Activated T-cell treated with anti-CD3 and anti-CD28 coated beads for 48 hours (primary cell): ENCODE measurements around the gene KMT2E.
"Not testable (repeated sequence)": the region's sequence is repeated elsewhere in the genome, so short reads cannot be mapped to it uniquely, and the experiment has no call there.

Experiments used
- DNase-seq: peaks from one replicate; pipeline ENCODE4 v3.0.0-alpha.2; 2020; ENCODE audit warnings: low read depth

KMT2E gene

DNA sequence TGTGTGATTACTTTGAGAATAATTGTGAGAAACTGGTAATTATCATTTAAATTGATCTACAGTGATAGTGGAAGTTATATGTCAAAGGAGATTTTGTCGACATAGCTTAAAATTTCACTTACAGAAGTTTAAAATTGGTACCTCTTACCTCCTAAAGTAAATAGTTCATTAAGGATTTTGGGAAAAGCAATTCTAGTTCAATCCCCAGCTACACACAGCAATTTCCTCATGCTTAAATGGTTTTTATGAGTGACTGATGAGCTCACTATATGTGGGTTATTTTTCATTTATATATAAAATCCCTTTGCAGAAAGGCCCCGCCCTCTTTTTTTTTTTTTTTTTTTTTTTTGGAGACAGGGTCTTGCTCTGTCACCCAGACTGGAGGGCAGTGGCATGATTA, 12.7 kb downstream of the KMT2E start:
- no peak for DNase-seq

DNA sequence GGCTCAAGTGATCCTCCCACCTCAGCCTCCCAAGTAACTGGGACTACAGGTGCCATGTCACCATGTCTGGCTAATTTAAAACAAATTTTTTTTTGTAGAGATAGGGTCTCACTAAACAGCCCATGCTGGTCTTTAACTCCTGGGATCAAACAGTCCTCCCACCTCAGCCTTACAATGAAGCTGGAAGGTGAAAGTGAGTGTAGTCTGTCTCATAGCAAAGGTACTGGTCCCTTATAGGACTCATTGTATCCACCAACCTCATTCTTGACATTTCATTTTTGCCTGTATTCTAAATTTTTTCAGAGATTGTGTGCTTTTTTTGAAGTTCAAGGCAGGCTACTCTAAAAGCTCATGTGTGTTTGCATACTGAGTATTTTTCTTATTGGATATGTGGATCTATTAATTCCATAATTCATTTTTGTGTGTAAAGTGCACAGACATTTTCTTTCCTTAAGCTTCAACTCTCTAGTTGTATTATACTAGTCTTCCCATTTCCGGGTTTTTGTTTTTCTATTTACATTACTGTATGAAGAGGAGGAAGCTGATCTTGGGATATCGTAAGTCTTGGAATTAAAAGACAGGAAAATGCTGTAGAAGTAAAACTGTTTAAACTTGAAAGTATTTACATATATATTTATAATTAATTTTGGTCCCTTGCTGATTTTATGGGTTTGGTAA, 13.3 kb downstream of the KMT2E start:
- no peak for DNase-seq

DNA sequence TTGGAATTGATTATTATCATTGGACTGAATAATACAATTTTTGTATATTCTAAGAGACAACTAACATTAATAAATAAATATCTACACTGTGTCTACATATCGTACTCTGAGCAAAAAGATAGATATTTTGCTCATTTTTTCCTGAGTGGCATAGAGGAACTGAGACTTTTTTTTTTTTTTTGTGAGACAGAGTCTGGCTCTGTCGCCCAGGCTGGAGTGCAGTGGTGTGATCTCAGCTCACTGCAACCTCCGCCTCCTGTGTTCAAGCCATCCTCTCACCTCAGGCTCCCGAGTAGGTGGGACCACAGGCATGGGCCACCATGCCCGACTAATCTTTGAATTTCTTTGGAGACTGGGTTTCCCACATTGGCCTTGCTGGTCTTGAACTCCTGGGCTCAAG, 14.0 kb downstream of the KMT2E start:
- no peak for DNase-seq

DNA sequence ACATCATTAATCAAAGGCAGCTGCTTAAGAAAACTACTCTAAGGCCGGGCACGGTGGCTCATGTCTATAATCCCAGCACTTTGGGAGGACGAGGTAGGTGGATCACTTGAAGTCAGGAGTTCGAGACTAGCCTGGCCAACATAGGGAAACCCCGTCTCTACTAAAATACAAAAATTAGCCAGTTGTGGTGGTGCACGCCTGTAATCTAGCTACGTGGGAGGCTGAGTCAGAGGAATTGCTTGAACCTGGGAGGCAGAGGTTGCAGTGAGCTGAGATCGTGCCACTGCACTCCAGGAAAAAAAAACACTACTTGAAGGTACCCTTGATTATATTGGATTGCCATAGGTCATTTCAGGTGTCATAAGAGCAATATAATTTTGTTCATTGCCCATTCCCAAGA, 14.9 kb downstream of the KMT2E start:
- DNase-seq, result not testable (repeated sequence)

DNA sequence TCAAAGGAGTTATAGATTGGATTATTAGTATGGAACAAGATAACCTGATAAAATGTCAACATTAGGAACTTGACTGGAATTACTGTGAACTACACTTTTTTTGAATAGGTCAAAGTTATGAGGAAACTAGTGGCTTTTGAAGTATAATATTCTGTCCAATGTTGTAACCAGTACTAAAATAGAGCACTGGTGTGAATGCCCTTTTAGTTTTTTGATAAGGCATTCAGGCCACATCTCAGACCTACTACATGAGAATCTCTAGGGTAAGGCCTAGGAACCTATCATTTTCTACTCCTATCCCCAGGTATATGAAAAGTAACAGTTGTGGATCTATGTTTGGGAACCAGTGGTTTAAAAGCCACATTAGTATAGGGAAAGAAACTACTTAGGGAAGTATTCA, 16.4 kb downstream of the KMT2E start:
- no peak for DNase-seq

DNA sequence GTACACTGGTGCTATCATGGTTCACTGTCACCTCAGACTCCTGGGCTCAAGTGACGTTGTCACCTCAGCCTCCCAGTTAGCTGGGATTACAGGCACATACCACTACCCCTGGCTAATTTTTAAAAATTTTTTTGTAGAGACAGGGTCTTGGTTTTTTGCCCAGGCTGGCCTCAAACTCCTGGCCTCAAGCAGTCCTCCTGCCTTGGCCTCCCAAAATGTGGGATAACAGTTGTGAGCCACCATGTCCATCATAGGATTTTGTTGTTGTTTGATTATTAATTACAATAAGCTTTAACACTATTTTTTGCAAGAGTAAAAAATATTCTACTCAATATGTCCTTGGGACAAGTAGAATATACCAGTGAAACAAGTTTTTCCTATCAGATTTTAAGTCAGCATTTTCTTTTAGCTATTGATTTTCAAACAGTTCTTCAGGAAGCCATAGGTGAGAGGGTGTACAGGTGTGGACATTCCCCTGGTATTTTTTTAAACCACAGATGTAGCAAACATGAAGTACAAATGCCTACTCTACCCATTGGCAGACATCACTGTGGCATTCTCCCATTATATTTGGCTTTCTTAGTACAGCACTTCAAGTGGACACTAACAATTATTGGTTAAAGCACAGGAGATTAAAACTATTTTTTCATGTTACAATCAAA, 18.7 kb downstream of the KMT2E start:
- no peak for DNase-seq

DNA sequence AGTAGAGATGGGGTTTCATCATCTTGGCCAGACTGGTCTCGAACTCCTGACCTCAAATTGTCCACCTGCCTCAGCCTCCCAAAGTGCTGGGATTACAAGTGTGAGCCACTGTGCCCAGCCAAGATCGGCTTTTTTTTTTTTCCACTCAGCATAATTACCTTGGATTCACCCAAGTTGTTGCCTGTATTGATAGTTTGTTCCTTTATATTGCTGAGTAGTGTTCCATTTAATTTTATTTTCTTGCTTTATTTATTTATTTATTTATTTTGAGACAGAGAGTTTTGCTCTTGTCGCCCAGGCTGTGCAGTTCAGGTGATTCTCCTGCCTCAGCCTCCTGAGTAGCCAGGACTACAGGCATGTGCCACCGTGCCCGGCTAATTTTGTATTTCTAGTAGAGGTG, 21.3 kb downstream of the KMT2E start:
- no peak for DNase-seq

DNA sequence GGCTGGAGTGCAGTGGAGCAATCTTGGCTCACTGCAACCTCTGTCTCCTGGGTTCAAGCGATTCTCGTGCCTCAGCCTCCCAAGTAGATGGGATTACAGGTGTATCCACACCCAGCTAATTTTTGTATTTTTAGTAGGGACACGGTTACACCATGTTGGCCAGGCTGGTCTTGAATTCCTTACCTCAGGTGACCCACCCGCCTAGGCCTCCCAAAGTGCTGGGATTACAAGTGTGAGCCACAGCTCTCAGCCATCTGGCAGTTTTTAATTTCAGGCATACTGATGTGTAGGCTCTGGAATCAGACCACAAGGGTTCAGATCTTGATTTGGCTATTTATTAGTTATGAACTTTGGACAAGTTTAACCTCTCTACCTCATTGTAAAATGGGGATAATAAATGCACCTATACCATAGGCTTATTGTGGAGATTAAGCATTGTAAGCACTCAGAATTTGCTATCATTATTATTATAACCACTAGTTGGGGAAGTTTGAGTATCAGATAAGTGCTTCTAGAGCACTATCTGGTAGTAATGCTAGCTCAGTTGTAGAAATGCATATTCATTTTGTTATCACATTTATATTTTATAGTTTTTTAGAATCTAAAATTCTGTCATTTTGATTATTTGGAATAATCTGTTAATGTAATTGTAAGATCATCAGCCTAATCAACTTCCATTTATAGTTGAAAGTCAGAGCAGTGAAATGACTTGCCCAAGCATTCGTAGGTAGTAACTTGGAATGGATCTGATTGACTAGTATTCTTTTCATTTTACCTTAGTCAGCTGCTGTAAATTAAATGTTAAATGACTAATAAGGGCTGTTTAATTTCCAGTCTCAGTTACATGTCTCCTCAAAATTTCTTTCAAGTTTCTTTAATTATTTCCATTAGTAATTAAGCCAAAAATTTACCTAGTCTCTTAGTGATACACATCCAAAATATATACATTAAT, 22.5 kb downstream of the KMT2E start:
- no peak for DNase-seq

DNA sequence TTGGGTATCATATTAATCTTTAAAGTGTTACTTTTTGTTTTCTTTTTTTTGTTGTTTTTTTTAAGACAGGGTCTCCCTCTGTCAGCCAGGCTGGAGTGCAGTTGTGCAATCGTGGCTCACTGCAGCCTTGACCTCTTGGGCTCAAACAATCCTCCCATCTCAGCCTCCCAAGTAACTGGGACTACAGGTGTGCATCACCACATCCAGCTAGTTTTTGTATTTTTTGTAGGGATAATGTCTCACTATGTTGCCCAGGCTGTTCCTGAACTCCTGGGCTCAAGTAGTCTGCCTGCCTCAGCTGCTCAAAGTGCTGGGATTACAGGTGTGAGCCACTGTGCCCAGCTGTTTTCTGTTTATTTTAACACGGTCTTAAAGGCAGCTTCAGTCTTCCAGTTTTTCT, 23.3 kb downstream of the KMT2E start:
- DNase-seq, result no peak

DNA sequence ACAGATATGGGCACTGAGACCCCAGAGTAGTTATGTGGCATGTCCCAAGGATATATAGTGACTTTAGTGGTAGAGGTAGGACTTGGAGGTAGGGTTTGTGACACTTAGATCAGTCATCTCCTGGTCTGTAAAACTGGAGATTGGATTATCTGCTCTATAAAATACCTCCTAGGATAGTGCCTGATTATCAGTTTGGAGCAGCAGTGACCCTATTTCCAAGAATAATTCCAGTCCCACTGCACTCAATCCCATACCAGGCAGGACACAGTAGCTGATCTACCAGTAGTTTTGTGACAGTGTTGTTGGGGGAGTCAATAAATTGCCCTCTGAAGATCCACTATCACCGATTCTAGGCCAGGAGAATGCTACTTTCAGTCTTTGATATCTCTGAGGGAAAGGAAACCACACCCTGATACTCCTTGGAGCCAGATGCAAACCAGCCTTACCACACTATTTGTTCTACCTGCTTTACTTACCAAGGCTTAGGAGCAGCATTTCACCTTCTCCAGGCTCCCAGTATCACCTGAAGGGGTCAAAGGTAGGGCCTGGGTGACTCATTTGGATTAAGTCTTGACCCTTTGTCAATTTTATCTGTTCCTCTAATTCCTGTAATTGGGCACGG, 30.6 kb downstream of the KMT2E start:
- DNase-seq, result no peak

DNA sequence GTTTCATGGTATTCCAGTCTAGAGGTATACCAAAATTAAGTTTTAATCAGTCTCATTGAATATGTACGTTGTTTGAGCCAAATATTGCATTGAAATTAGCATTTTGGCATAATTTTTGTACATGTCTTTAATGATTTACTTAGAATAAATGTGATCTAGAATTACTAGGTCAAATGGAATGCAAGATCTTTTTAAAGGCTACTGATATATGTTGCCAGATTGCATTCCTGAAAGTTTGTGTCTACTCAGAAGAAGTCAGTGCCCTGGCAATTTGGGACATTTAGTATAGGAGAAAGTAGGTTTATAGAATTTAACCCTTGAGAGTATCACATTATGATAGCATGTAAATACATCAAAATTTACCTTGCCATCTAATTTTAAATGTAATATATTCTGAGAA, 32.4 kb downstream of the KMT2E start:
- DNase-seq, result no peak

DNA sequence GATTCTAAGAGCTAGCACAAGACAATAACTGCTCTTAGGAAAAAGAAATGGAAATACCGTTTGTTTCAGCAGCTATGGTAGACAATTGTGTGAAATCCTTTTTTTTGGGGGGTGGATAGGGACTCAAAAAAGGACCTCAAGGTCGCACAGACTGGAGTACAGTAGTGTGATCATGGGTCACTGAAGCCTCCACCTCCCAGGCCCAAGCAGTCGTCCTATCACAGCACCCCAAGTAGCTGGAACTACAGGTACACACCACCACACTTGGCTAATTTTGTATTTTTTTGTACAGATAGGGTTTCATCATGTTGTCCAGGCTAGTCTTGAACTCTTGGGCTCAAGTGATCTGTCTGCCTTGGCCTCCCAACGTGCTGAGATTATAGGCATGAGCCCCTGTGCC, 33.9 kb downstream of the KMT2E start:
- DNase-seq, result no peak

DNA sequence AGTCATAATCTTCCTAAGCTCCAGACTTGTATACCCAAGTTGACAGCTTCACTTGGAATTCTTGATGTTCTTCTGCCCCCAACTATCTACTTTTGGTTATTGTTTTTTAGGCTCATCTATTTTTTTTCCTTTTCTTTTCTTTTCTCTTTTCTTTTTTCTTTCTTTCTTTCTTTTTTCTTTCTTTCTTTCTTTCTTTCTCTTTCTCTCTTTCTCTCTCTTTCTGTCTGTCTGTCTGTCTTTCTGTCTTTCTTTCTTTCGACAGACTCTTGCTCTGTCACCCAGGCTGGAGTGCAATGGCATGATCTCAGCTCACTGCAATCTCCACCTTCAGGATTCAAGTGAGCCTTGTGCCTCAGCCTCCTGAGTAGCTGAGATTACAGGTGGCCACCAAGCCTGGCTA, 36.5 kb downstream of the KMT2E start:
- DNase-seq, result no peak

DNA sequence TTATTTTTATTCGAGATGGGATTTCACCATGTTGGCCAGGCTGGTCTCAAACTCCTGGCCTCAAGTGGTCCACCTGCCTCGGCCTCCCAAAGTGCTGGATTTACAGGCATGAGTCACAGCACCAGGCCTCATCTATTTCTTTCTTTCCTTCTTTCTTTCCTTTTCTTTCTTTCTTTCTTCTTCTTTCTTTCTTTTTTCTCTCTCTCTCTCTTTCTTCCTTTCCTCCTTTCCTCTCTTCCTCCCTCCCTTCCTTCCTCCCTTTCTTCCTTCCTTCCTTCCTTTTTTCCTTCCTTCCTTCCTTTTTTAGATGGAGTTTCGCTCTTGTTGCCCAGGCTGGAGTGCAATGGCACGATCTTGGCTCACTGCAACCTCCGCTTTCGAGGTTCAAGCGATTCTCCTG, 36.9 kb downstream of the KMT2E start:
- DNase-seq, result not testable (repeated sequence)

DNA sequence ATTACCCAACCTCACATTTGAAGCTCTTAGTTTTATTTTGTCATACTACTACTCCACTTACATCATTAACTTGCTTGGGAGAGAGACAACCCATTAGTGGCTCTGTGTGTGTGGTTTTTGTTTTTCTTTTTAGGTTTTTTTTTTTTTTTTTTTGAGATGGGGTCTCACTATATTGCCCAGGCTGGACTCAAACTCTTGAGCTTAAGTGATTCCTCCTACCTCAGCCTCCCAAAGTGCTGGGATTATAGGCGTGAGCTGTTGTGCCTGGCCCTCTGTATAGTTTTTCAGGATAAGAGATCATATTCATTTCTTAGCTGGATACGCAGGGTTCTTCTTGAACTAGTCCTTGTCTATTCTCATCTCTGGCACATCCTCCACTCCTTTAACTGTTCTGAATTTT, 41.1 kb downstream of the KMT2E start:
- no peak for DNase-seq

DNA sequence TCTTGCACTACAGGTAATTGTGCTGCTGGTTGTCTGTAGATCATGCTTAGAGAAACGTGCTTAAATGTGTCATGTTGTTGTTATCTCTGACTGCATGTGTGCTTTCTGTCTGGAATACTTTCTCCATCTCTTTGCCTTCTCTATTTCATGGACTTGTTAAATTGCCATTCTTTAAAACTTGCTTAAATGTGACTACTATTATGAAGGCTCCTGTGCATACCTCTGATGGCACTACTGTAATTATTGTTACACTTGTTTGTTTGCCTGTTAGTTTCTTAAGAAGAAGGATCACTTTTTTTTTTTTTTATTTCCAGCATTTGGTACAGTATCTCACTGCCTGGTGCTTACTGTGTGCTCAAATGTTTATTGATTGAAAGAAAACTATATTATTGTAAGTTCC, 41.6 kb downstream of the KMT2E start:
- no peak for DNase-seq

DNA sequence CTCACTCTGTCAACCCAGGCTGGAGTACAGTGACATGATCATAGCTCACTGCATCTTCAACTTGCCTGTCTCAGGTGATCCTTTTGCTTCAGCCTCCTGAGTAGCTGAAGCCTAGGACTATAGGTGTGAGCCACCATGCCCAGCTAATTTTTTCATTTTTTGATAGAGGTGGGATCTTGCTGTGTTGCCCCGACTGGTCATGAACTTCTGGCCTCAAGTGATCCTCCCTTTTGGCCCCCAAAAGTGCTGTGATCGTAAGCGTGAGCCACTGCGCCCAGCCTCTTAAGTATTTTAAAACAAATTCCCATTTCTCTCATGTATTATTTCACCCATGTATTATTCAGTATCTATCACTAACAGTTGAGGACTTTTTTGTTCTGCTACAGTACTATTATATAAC, 43.5 kb downstream of the KMT2E start:
- DNase-seq, result no peak

DNA sequence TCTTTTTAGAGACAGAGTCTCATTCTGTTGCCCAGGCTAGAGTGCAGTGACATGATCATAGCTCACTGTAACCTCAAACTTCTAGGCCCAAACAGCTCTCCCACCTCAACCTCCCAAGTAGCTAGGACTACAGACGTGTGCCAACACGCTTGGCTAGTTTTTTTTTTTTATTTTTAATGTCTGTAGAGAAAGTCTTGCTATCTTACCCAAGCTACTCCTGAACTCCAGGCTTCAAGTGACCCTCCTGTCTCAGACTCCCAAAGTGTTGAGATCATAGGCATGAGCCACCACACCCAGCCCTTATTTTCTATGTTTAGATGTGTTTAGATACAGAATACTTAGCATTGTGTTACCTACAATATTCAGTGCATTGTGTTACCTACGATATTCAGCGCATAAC, 46.4 kb downstream of the KMT2E start:
- DNase-seq, result no peak

DNA sequence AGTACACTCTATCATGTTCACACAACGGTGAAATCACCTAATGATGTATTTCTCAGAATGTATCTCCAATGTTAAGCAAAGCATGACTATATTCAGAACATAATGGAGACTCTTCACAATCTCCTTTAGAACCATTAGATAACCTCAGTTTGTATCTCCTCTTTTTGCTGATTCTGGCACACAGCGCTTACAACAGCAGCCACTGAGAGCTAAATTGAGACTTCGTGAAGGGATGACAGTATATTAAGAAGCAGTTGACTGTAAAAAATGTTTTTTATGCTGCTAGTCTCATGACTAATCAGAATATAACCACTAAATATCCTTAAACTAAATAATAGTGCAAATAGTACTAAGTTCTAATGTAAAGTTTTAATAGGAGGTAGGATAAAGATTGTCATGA, 46.9 kb downstream of the KMT2E start:
- DNase-seq, result no peak

DNA sequence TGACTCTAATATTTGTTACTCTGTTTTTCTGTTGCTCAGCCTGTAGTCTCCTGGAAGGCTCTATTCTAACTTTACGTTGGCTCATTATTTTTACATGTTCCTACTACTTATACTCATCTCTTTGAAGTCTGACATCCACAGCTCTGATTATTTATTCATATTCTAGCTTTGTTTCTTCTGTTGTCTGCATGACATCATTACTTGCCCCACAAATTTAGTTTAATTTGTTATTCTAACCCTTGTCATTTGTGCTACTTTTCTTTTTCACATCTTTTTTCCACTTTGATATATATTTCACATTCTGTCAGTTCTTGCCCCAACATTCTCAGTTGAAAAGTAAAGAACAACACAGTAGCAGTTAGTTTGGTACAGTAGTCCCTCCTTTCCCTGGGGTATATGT, 51.1 kb downstream of the KMT2E start:
- no peak for DNase-seq

DNA sequence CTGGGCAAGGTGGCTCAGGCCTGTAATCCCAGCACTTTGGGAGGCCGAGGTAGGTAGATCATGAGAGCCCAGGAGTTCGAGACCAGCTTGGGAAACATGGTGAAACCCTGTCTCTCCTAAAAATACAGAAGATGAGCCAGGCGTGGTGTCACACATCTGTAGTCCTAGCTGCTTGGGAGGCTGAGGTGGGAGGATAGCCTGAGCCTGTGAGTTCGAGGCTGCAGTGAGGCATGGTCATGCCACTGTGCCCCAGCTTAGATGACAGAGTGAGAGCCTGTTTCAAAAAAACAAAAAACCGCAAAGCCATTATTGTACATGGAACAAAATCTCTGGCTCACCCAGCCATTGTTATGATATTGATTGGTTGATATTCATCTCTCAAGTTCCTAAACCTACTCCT, 53.7 kb downstream of the KMT2E start:
- DNase-seq, result no peak

DNA sequence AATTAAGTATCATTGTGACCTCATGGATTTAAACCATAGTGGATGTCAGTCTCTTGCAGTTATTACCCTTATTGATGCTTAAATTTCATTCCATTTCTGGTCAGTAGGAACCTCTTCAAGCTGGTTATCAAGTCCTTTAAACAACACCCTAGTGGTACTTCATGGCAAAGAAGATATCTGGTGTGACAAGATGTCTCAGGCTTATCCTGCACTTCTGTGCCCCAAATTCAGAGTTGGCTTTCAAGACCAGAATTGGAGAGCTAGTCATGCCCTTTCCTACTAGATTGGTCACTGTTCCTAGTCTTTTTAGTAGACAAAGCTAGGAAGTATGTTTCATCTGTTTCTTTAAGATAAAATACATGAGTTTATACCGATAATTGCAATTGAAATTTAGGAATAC, 54.9 kb downstream of the KMT2E start:
- no peak for DNase-seq

DNA sequence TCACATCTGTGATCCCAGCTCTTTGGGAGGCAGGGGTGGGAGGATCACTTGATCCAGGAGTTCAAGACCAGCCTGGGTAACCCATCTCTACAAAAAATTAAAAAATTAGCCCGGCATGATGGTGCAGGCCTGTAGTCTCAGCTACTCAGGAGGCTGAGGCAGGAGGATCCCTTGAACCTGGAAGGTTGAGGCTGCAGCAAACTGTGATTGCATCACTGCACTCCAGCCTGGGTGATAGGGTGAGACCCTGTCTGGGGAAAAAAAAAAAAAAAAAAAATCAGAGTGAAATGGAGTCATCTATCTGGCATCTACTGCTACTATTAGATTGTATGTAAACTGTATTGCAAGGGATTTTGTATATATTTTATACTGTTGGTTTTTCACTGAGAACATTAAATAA, 59.1 kb downstream of the KMT2E start:
- DNase-seq, result no peak
